C4-2B (cell line): Measurements from ENCODE around the gene MVD.

Experiments
- H3K27ac ChIP-seq: fragments of 450-650 bp; 2 replicates; pipeline ENCODE4 v1.5.1; 2017
- ZFX ChIP-seq: fragments of 450-650 bp; IDR thresholded peaks from 2 replicates; pipeline ENCODE4 v1.6.1; 2017
- TF ChIP-seq, protein P1 (sequence below): fragments of 450-650 bp; conservative IDR thresholded peaks from 2 replicates; pipeline ENCODE4 v1.5.1; 2017; ENCODE audit warnings: mild to moderate bottlenecking

MVD gene

DNA sequence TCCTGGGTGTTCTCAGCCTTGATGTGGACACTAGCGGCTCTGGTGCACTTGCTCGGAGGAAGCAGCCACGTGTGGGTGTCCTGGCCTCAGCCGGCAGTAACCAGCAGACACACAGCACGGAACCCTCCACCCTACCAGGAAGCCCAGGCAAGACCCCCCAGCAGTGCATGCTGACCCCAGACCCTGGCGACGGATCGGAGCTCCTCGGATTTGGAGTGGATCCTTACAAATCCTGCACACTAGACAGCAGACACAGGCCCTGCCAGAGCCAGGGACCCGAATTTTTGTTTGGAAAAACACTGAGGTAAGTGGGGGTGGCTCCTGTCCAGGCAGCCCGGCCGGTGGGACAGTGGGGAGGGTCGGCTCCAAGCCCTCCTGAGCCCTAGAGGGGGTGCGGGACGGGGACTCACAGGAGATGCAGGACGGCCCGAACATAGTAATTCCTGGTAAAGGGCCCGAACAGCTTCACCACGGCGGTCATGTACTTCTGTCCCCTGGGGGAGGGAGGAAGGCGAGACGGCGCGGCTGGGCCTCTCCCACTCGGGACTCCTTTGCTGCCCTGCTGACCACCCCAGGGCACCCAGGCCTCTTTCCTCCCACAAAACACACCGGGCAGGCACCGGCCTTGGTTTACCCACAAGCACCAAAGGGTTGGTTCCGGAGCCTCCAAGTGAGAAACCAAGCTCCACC is 16.4 kb downstream of the MVD start:
- TF ChIP-seq, protein P1, sequence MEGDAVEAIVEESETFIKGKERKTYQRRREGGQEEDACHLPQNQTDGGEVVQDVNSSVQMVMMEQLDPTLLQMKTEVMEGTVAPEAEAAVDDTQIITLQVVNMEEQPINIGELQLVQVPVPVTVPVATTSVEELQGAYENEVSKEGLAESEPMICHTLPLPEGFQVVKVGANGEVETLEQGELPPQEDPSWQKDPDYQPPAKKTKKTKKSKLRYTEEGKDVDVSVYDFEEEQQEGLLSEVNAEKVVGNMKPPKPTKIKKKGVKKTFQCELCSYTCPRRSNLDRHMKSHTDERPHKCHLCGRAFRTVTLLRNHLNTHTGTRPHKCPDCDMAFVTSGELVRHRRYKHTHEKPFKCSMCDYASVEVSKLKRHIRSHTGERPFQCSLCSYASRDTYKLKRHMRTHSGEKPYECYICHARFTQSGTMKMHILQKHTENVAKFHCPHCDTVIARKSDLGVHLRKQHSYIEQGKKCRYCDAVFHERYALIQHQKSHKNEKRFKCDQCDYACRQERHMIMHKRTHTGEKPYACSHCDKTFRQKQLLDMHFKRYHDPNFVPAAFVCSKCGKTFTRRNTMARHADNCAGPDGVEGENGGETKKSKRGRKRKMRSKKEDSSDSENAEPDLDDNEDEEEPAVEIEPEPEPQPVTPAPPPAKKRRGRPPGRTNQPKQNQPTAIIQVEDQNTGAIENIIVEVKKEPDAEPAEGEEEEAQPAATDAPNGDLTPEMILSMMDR = no peak
- TF ChIP-seq ZFX = no peak
- no peak overlapping the region for H3K27ac ChIP-seq

DNA sequence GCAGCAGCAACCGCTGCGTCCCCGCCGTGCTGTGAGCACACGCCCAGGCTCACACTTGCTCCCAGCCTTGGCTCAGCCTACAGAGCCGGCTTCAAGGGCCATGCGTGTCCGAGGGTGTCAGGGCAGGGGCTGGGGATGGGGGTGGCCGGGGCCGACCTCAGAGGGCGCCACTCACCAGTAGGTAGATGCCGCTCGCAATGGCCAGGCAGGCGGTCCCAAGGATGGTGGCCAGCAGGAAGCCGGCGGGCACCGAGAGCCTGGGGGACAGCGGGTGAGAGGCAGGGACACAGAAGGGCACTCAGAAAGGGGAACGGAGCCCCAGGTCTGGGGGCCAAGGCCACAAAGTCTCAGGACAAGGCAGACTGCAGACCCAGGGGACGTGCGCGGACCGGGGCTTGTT is 16.9 kb downstream of the MVD start:
- H3K27ac ChIP-seq = no peak overlapping the region
- TF ChIP-seq ZFX = no peak
- TF ChIP-seq, protein P1 = no peak

DNA sequence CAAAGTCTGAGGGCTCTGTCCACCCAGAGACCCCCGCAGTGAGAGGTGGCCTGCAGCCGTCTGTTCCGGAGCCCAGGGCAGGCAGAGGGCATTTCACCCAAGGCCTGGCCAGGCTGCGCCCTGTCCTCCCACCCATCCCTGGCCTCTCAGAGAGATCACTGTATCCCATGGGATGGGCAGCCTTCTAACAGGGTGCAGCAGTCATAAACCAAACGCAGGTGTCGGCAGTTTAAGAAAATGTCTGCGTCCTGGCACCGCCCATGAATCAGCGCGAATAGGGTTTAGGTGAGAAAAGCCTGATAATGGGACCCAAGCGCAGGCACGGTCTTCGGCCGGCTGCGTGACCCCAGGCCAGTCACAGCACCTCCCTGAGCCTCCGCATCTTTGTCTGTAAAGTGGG is 17.4 kb downstream of the MVD start:
- TF ChIP-seq, protein P1 = no peak
- TF ChIP-seq ZFX = no peak
- no peak overlapping the region for H3K27ac ChIP-seq

DNA sequence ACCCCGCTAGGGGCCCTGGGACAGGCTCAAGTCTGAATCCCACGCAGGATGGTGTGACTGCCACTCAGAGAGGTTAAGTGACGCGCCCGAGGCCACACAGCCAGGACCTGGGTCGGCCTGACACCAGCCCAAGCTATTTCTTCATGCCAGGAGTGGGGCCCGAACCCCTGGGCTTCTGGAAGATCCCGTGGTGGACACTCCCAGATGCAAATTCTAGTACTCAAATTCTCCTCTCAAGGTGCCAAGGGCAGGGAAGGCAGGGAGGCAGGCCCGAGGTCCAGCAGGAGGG is 19.3 kb downstream of the MVD start:
- no peak overlapping the region for H3K27ac ChIP-seq
- TF ChIP-seq, protein P1 = no peak
- TF ChIP-seq ZFX = no peak

DNA sequence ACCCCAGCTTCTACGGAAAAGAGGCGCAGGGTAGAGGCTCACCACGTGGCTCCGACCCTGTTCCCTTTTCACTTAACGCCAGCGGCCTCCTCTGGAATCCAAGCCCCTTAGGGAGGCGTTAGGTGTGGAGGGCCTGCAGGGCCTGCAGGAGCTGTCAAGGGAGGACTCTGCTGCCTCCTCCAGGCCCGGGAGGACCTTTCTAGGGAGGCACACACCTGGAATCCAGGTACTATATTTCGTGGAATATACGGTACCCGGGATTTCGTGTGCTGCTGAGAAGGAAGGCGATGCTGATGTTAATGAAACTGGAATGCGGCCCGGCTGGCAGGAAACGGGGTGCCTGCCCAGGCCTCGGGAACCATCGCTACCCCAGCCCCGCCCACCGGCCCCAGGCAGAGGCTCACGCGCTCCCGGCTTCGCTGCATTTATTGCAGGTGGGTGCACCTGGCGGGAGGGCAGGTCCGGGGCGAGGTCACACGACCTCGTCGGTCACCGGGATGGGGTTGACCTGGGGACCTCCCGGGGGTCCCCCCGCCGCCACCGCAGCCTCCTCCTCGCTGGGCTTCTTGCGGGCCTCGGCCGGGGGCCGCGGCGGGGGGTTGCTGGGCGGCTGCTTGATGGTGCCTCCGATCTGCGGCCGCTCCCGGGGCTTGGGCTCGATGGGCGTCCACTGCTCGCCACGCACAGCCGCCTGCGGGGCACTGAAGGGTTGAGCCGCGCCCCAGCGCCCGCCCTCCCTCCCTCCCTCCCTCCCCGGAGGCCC is 19.8 kb downstream of the MVD start:
- TF ChIP-seq, protein P1 = no peak
- no peak for TF ChIP-seq ZFX
- no peak overlapping the region for H3K27ac ChIP-seq

DNA sequence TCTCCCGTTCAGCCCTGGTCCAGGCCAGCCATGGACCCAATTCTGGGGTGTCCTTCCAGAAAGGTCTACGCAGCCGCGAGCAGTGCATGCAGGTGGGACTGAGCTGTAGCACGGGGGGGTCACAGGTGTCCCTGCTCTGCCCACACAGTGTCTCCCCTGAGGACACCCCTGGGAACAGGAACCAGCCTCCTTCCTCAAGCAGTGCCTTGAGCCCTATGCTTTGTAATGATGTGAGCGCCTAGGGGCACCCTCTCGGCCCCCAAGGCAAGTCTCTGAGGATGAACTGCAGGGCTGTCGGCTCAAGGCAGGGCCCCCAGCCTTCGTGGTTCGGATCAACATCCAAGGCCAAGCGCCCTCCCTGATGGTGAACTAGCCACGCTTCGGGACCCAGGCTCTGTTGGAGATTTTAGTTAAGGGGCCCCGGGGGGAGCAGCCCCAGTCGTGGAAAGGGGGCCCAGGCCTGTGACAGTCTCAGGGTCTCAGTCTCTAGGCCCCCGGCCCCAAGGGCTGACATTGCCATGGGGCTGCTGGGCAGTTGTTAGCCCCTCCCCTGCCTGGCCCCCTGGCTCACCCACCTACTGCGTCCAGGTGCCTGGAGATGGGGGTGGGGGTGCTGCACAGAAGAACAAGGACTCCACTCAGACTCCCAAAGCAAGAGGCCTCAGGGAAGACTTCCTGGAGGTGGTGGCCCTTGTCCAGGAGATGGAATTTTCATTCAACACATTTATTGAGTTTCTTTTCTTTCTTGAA is 22.2 kb downstream of the MVD start:
- no peak for TF ChIP-seq ZFX
- TF ChIP-seq, protein P1 = no peak
- H3K27ac ChIP-seq = no peak overlapping the region

DNA sequence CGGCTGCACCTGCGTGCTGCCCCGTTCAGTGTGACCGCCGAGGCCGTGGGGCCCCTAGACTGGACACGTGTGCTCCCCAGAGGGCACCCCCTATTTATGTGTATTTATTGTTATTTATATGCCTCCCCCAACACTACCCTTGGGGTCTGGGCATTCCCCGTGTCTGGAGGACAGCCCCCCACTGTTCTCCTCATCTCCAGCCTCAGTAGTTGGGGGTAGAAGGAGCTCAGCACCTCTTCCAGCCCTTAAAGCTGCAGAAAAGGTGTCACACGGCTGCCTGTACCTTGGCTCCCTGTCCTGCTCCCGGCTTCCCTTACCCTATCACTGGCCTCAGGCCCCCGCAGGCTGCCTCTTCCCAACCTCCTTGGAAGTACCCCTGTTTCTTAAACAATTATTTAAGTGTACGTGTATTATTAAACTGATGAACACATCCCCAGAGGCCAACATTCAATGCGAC is 22.8 kb downstream of the MVD start:
- TF ChIP-seq, protein P1 = no peak
- no peak for TF ChIP-seq ZFX
- no peak overlapping the region for H3K27ac ChIP-seq
